Activated CD8-positive, alpha-beta memory T cell treated with anti-CD3 and anti-CD28 coated beads, Interleukin-2, amount 50 U/mL, for 48 hours (primary cell): Measurements from ENCODE around the gene C1RL.
"Not testable (repeated sequence)": the region's sequence is repeated elsewhere in the genome, so short reads cannot be mapped to it uniquely, and the experiment has no call there.

ENCODE experiments used
- DNase-seq: peaks from one replicate; pipeline ENCODE4 v3.0.0-alpha.2; 2020

Gene C1RL

GRCh38 chr12:7059780-7060179 is 49.2 kb downstream of the C1RL start:
- DNase-seq: no peak

- no peak for DNase-seq
These were observed 50.1 kb downstream of the C1RL start for GRCh38 chr12:7058850-7059395.

- no peak for DNase-seq
These were observed 50.7 kb downstream of the C1RL start for GRCh38 chr12:7058163-7058845.

GRCh38 chr12:7055736-7056135 is 53.3 kb downstream of the C1RL start:
- not testable (repeated sequence) for DNase-seq

GRCh38 chr12:7054925-7055324 is 54.1 kb downstream of the C1RL start:
- DNase-seq: no peak

- not testable (repeated sequence) for DNase-seq
These were observed 59.0 kb downstream of the C1RL start for GRCh38 chr12:7049973-7050372.

- DNase-seq: not testable (repeated sequence)
These were observed 59.5 kb downstream of the C1RL start for GRCh38 chr12:7049445-7049951.

GRCh38 chr12:7047306-7047705 is 61.7 kb downstream of the C1RL start:
- DNase-seq: no peak

- DNase-seq: no peak
These were observed 62.5 kb downstream of the C1RL start for GRCh38 chr12:7046383-7047105.

- no peak for DNase-seq
These were observed 63.1 kb downstream of the C1RL start for GRCh38 chr12:7045913-7046312.
